CD4-positive, alpha-beta memory T cell (primary cell): ENCODE data around the gene DOCK4. TPM values are rescaled to one million over a fixed set of nuclear protein-coding genes. Genes with fewer than 3 reads are reported as not detected.

Source experiments
- CTCF ChIA-PET: fragments of 350-600 bp; sonication (Branson Sonifier 250); formaldehyde crosslinking; loops from one replicate; lab custom pipeline; 2021; ENCODE audit warnings: inconsistent platforms; ENCODE audit not compliant: partially characterized antibody; lab: Charles Lee
- POLR2A ChIA-PET: fragments of 350-600 bp; sonication (Branson Sonifier 250); formaldehyde crosslinking; loops from one replicate; lab custom pipeline; 2021; ENCODE audit not compliant: partially characterized antibody; lab: Charles Lee
- DNase-seq, 5 donors: peaks; one replicate each; pipeline versions ENCODE4 v3.0.0 to v3.0.0-alpha.2; 2020 to 2022; ENCODE audit warnings: mixed read lengths in 1 of 5
- H3K27ac ChIP-seq: one replicate; pipeline ENCODE4 v1.7.0; 2013; ENCODE audit warnings: low read depth, low read length
- H3K27me3 ChIP-seq: 2 replicates; pipeline ENCODE4 v1.7.0; 2013; ENCODE audit warnings: mild to moderate bottlenecking, low read length, moderate library complexity; ENCODE audit not compliant: insufficient read depth
- H3K36me3 ChIP-seq: 2 replicates; pipeline ENCODE4 v1.7.0; 2013; ENCODE audit warnings: mild to moderate bottlenecking, low read length, moderate library complexity; ENCODE audit not compliant: insufficient read depth
- H3K4me1 ChIP-seq: 2 replicates; pipeline ENCODE4 v1.7.0; 2013; ENCODE audit warnings: mild to moderate bottlenecking, low read length, moderate library complexity; ENCODE audit not compliant: insufficient read depth
- H3K4me3 ChIP-seq, 2 donors: one replicate each; pipeline ENCODE4 v1.7.0; 2013; ENCODE audit warnings: low read length in 2 of 2, mild to moderate bottlenecking in 1 of 2
- H3K9me3 ChIP-seq, 2 donors: one replicate each; pipeline ENCODE4 v1.7.0; 2013; ENCODE audit warnings: low read length in 2 of 2, control low read depth in 1 of 2; ENCODE audit not compliant: control insufficient read depth in 1 of 2
- H3K27ac Mint-ChIP-seq, 7 donors: one replicate each; pipeline ENCODE4 v1.8.0; 2020 to 2021; ENCODE audit warnings: mixed read lengths in 7 of 7, mild to moderate bottlenecking in 6 of 7, inconsistent platforms in 3 of 7, moderate library complexity in 3 of 7
- H3K27me3 Mint-ChIP-seq, 2 donors: one replicate each; pipeline ENCODE4 v1.8.0; 2020 to 2021; ENCODE audit warnings: mixed read lengths in 2 of 2
- H3K36me3 Mint-ChIP-seq, 2 donors: one replicate each; pipeline ENCODE4 v1.8.0; 2020 to 2021; ENCODE audit warnings: mixed read lengths in 2 of 2, inconsistent platforms in 1 of 2, mild to moderate bottlenecking in 1 of 2
- H3K4me1 Mint-ChIP-seq, 4 donors: one replicate each; pipeline ENCODE4 v1.8.0; 2020 to 2021; ENCODE audit warnings: mixed read lengths in 4 of 4, mild to moderate bottlenecking in 1 of 4
- H3K4me3 Mint-ChIP-seq, 8 donors: one replicate each; pipeline ENCODE4 v1.8.0; 2020 to 2021; ENCODE audit warnings: mixed read lengths in 8 of 8, mild to moderate bottlenecking in 7 of 8, moderate library complexity in 6 of 8, inconsistent platforms in 3 of 8
- H3K9me3 Mint-ChIP-seq, 8 donors: one replicate each; pipeline ENCODE4 v1.8.0; 2020 to 2021; ENCODE audit warnings: mixed read lengths in 8 of 8, mild to moderate bottlenecking in 5 of 8, inconsistent platforms in 3 of 8, moderate library complexity in 1 of 8
- intact Hi-C: fragments of 100-400 bp; cut with micrococcal nuclease; formaldehyde crosslinking; loops from one replicate; pipeline ENCODE4 v1.15.1; 2023
- polyA plus RNA-seq, 2 donors: library from polyadenylated mRNA; unstranded; fragments of 300-500 nt; fragmentation: Illumina TruSeq; gene quantifications; one replicate each; pipeline ENCODE4 v1.2.3, GENCODE V29; 2021
- total RNA-seq, 2 experiments: library from RNA; stranded (reverse); gene quantifications; one replicate each; pipeline ENCODE4 v1.2.3, GENCODE V29; 2021

Gene DOCK4
- total and polyA plus RNA-seq, 4 experiments from 2014 or later: 0.47 to 1.5 (median 1.2) TPM; not detected in 1

DNA sequence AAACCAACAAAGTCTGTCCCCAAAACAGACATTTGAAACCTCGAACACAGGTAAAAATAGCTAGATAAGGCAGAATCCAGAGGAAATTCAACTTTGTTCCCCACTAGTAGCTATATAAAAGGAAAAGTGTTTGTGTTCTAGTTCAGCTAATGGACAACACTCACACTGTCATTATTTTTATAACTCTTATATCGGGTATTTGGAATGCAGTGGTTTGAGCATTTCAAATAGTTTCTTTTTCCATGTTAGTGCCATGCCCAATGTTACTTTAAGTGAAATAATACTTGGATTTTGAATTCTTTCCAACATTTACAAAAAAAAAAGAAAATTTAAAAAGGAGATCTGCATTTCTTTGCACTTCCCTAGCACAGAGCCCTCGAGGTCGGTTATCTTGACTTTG, 213.6 kb downstream of the DOCK4 start:
- no peak for DNase-seq
- ChIA-PET CTCF (no interaction called here), POLR2A (no interaction called here)
- H3K4me3 Mint-ChIP-seq: no peak overlapping the region
- H3K4me3 ChIP-seq: no peak overlapping the region
- no peak overlapping the region for H3K27ac ChIP-seq
- H3K9me3 ChIP-seq: no peaks in the 10 kb centered on the region
- peaks cover 0 to 2% (median 0%) of the 10 kb centered on the region in 8 donors for H3K9me3 Mint-ChIP-seq
- H3K27me3 Mint-ChIP-seq: peaks cover 0 to 1% of the 10 kb centered on the region in 2 donors
- no peaks in the 10 kb centered on the region for H3K4me1 ChIP-seq
- no peaks in the 10 kb centered on the region for H3K4me1 Mint-ChIP-seq
- intact Hi-C loops: no loop called here
- no peaks in the 10 kb centered on the region for H3K36me3 ChIP-seq
- no peaks in the 10 kb centered on the region for H3K27me3 ChIP-seq
- H3K36me3 Mint-ChIP-seq: no peaks in the 10 kb centered on the region
- H3K27ac Mint-ChIP-seq: no peak overlapping the region

GRCh38 chr7:111990643-111991042, 215.6 kb downstream of the DOCK4 start:
- intact Hi-C loops: no loop called here
- Histone ChIP-seq H3K27me3 (no peaks in the 10 kb centered on the region), H3K9me3 (no peaks in the 10 kb centered on the region), H3K36me3 (no peaks in the 10 kb centered on the region), H3K27ac (no peak overlapping the region), H3K4me1 (no peaks in the 10 kb centered on the region), H3K4me3 (no peak overlapping the region)
- H3K27me3 Mint-ChIP-seq: peaks cover 1 to 3% of the 10 kb centered on the region in 2 donors
- H3K36me3 Mint-ChIP-seq: no peaks in the 10 kb centered on the region
- ChIA-PET CTCF (no interaction called here), POLR2A (no interaction called here)
- peaks cover 0 to 2% (median 0%) of the 10 kb centered on the region in 8 donors for H3K9me3 Mint-ChIP-seq
- no peaks in the 10 kb centered on the region for H3K4me1 Mint-ChIP-seq
- no peak overlapping the region for H3K4me3 Mint-ChIP-seq
- DNase-seq: no peak
- no peak overlapping the region for H3K27ac Mint-ChIP-seq

DNA sequence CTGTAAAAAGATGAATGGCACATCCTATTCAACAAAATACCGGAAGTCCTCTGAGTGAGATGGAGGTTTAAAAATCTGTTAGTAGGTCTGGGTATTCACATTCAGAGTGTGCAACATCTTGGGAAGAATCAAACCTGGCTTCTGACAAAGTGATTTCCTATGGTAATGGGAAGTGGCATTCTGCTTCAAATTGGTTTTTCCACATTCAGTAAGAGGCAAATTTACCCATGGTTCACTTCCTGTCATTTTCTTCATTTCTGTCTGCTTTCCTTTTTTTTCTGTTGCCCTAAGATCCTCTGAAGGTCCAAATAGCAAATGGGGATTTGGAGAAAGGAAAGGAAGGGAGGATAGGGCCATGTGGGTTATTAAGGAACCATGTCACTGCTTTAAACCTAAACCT, 218.3 kb downstream of the DOCK4 start:
- intact Hi-C loops: no loop called here
- CTCF ChIA-PET: no interaction called here

GRCh38 chr7:111987115-111987826, 218.9 kb downstream of the DOCK4 start:
- Histone ChIP-seq H3K9me3 (no peaks in the 10 kb centered on the region), H3K27ac (no peak overlapping the region), H3K4me3 (no peak overlapping the region), H3K4me1 (no peaks in the 10 kb centered on the region), H3K27me3 (no peaks in the 10 kb centered on the region), H3K36me3 (no peaks in the 10 kb centered on the region)
- POLR2A ChIA-PET: no interaction called here
- Mint-ChIP-seq H3K36me3 (no peaks in the 10 kb centered on the region), H3K27ac (no peak overlapping the region), H3K4me1 (no peaks in the 10 kb centered on the region), H3K4me3 (no peak overlapping the region), H3K9me3 (peaks cover 0 to 2% (median 0%) of the 10 kb centered on the region in 8 donors), H3K27me3 (peaks cover 1 to 3% of the 10 kb centered on the region in 2 donors)
- intact Hi-C loops: no loop called here
- DNase-seq: no peak
- CTCF ChIA-PET: no interaction called here

More for the DNA sequence above, 218.3 kb downstream of the DOCK4 start:
- Histone ChIP-seq H3K27me3 (no peaks in the 10 kb centered on the region), H3K4me3 (no peak overlapping the region), H3K4me1 (no peaks in the 10 kb centered on the region), H3K27ac (no peak overlapping the region), H3K36me3 (no peaks in the 10 kb centered on the region), H3K9me3 (no peaks in the 10 kb centered on the region)
- Mint-ChIP-seq H3K4me3 (no peak overlapping the region), H3K9me3 (peaks cover 0 to 2% (median 0%) of the 10 kb centered on the region in 8 donors), H3K36me3 (no peaks in the 10 kb centered on the region), H3K27ac (no peak overlapping the region), H3K27me3 (peaks cover 1 to 3% of the 10 kb centered on the region in 2 donors), H3K4me1 (no peaks in the 10 kb centered on the region)
- DNase-seq: no peak
- POLR2A ChIA-PET: no interaction called here

DNA sequence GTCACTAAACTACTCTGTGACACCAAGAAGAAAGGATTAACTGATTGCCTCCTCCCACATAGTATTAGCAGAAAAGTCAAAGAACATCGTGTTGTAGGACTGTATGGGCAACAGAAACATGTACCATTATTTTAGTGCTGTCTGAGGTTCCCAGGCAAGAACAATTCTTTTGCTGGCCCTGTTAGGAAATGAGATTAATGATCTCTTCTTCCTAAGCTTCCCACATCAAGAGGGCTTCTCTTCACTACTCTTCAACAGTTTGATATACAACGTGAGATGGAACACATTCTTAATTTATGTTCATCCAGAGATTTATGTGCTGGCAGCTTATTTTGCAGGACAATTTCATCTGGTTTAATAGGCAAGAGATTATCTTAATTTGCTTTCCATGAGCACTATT, 219.6 kb downstream of the DOCK4 start:
- Histone ChIP-seq H3K4me1 (no peaks in the 10 kb centered on the region), H3K27me3 (no peaks in the 10 kb centered on the region), H3K9me3 (no peaks in the 10 kb centered on the region), H3K36me3 (no peaks in the 10 kb centered on the region), H3K4me3 (no peak overlapping the region), H3K27ac (no peak overlapping the region)
- Mint-ChIP-seq H3K4me1 (no peaks in the 10 kb centered on the region), H3K27me3 (peaks cover 1 to 3% of the 10 kb centered on the region in 2 donors), H3K36me3 (no peaks in the 10 kb centered on the region), H3K27ac (no peak overlapping the region), H3K9me3 (peaks cover 0 to 2% (median 0%) of the 10 kb centered on the region in 8 donors), H3K4me3 (no peak overlapping the region)
- no peak for DNase-seq
- ChIA-PET POLR2A (no interaction called here), CTCF (no interaction called here)
- intact Hi-C loops: no loop called here

GRCh38 chr7:111985798-111986197, 220.4 kb downstream of the DOCK4 start:
- Histone ChIP-seq H3K36me3 (no peaks in the 10 kb centered on the region), H3K4me1 (no peaks in the 10 kb centered on the region), H3K27ac (no peak overlapping the region), H3K4me3 (no peak overlapping the region), H3K27me3 (no peaks in the 10 kb centered on the region), H3K9me3 (no peaks in the 10 kb centered on the region)
- Mint-ChIP-seq H3K4me1 (no peaks in the 10 kb centered on the region), H3K9me3 (peaks cover 0 to 2% (median 0%) of the 10 kb centered on the region in 8 donors), H3K27me3 (peaks cover 1 to 3% of the 10 kb centered on the region in 2 donors), H3K27ac (no peak overlapping the region), H3K36me3 (no peaks in the 10 kb centered on the region), H3K4me3 (no peak overlapping the region)
- DNase-seq: no peak
- CTCF ChIA-PET: interaction anchor here (1.2 kb wide), 1 partner anchor 14 kb away, joined by 3 read pairs; no protein-coding TSS in a partner anchor
- intact Hi-C loops: no loop called here
- POLR2A ChIA-PET: no interaction called here

- CTCF ChIA-PET: no interaction called here
- H3K9me3 ChIP-seq: no peaks in the 10 kb centered on the region
- intact Hi-C loops: no loop called here
- no peaks in the 10 kb centered on the region for H3K4me1 ChIP-seq
- no peak for DNase-seq
- no peaks in the 10 kb centered on the region for H3K36me3 ChIP-seq
- Mint-ChIP-seq H3K27ac (no peak overlapping the region), H3K27me3 (peaks cover 0 to 3% of the 10 kb centered on the region in 2 donors), H3K36me3 (no peaks in the 10 kb centered on the region), H3K4me3 (no peak overlapping the region), H3K4me1 (no peaks in the 10 kb centered on the region), H3K9me3 (peaks cover 0 to 2% (median 0%) of the 10 kb centered on the region in 8 donors)
- no peak overlapping the region for H3K4me3 ChIP-seq
- no peaks in the 10 kb centered on the region for H3K27me3 ChIP-seq
- H3K27ac ChIP-seq: no peak overlapping the region
- POLR2A ChIA-PET: no interaction called here
Observed at GRCh38 chr7:111982804-111983203, 223.4 kb downstream of the DOCK4 start.
